Tibial nerve (tissue), 4 donors: ENCODE measurements around the gene GBGT1. TPM values are rescaled to one million over a fixed set of nuclear protein-coding genes. Genes with fewer than 3 reads are reported as not detected.

Experiments
- DNase-seq, 2 donors: peaks; one replicate each; pipeline ENCODE4 v3.0.0-alpha.2; 2019; ENCODE audit warnings: low spot score in 2 of 2
- H3K27ac ChIP-seq, 4 donors: fragments of 200-600 bp; sonication (generic) in 3 of 4; one replicate each; pipeline ENCODE4 v1.5.1; 2017 to 2019; ENCODE audit warnings: mild to moderate bottlenecking in 1 of 4
- H3K27me3 ChIP-seq, 2 donors: fragments of 200-600 bp; sonication (generic) in 1 of 2; one replicate each; pipeline versions ENCODE4 v1.5.1 to v1.6.0; 2017 to 2019
- H3K36me3 ChIP-seq, 3 donors: fragments of 200-600 bp; sonication (generic); one replicate each; pipeline ENCODE4 v1.5.1; 2018 to 2019
- H3K4me1 ChIP-seq, 4 donors: fragments of 200-600 bp; sonication (generic) in 3 of 4; one replicate each; pipeline ENCODE4 v1.5.1; 2017 to 2019
- H3K4me3 ChIP-seq, 4 donors: fragments of 200-600 bp; sonication (generic) in 3 of 4; one replicate each; pipeline ENCODE4 v1.5.1; 2017 to 2019; ENCODE audit warnings: mild to moderate bottlenecking in 1 of 4, moderate library complexity in 1 of 4
- H3K9me3 ChIP-seq, 4 donors: fragments of 200-600 bp; sonication (generic) in 3 of 4; one replicate each; pipeline ENCODE4 v1.5.1; 2017 to 2019
- CTCF ChIP-seq, 5 experiments: fragments of 200-600 bp in 3 of 5; fragments of 450-650 bp in 2 of 5; sonication (generic) in 3 of 5; IDR thresholded peaks; one replicate each; pipeline ENCODE4 v1.5.1; 2016 to 2019; ENCODE audit warnings: antibody characterized with exemption in 5 of 5, mild to moderate bottlenecking in 3 of 5, moderate library complexity in 2 of 5
- EP300 ChIP-seq, 2 donors: sonication (generic); formaldehyde crosslinking; IDR thresholded peaks; one replicate each; pipeline ENCODE4 v1.6.1; 2017; ENCODE audit warnings: antibody characterized with exemption in 2 of 2, mild to moderate bottlenecking in 1 of 2
- POLR2A ChIP-seq, 2 donors: fragments of 450-650 bp; IDR thresholded peaks; one replicate each; pipeline ENCODE4 v1.6.1; 2017; ENCODE audit warnings: antibody characterized with exemption in 2 of 2, mild to moderate bottlenecking in 2 of 2, moderate library complexity in 2 of 2
- WGBS, 2 donors: methylation state at CpG; one replicate each; pipeline ENCODE4 v1.1.5; 2018; 5-methylcytosine and 5-hydroxymethylcytosine counted together
- total RNA-seq, 4 donors: library from RNA; depleted of rRNA; stranded (reverse); fragments of >200 nt; gene quantifications; one replicate each; pipeline ENCODE4 v1.1.0, GENCODE V29; 2016

Gene GBGT1
- total RNA-seq, 4 donors from 2014 or later: 15.3 to 63.3 (median 36.8) TPM

- Histone ChIP-seq H3K4me3 (no peak overlapping the region), H3K27ac (no peak overlapping the region), H3K4me1 (peaks cover 0 to 31% (median 0%) of the 10 kb centered on the region in 4 donors), H3K9me3 (no peaks in the 10 kb centered on the region), H3K36me3 (peaks cover 0 to 15% (median 0%) of the 10 kb centered on the region in 3 donors), H3K27me3 (no peaks in the 10 kb centered on the region)
- WGBS, 2 donors: 83 to 86% methylated on average over 13 of the region's 13 CpGs
- DNase-seq: no peak
- no peak for TF ChIP-seq CTCF (IDR thresholded peaks at IDR 0.05)
- no peak for TF ChIP-seq POLR2A (IDR thresholded peaks at IDR 0.05)
- TF ChIP-seq EP300 (IDR thresholded peaks at IDR 0.05): no peak
These were observed 9.4 kb downstream of the GBGT1 start for GRCh38 chr9:133154097-133154989.

DNA sequence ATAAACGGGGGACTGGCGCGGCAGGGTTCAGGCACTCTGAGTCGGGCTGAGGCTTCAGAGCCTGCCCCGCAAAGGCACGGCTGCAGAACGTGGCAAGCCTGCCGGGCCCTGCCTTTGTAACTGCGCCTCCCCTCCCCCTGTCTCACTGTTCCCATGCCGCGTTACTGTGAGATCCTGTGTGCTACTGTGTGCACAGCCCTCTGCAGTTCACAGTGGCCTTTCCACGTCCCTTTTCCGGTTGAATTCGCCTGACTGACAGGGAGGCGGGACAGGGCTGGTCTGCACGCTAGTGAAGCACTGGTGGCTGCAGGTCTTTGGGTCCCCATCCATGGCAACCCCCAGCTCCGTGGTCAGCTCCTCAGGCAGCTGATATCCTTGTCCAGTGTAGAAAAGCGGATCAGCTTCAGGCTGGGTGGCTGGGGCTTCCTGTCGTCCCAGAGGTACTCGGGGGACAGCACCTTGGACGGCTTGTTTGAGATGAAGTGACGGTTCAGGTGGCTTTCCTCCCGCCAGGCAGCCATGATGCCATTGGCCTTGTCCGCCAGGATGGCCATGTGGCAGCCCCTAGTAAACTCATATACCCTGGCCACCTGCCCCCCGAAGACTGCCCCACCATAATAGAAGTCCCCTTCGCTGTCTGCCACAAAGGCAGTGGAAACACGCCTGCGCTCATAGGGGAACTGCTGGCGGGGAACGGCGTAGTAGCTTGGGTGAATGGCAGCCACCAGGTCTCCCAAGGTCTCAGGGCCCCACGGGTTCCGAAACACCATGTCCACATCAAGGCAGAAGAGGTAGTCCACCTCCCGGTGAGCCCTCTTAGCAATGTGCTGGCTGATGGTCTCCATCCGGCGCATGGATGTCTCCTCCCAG is 10.3 kb downstream of the GBGT1 start:
- Histone ChIP-seq H3K27ac (no peak overlapping the region), H3K36me3 (peaks cover 0 to 13% (median 0%) of the 10 kb centered on the region in 3 donors), H3K4me3 (no peak overlapping the region), H3K27me3 (no peaks in the 10 kb centered on the region), H3K9me3 (no peaks in the 10 kb centered on the region), H3K4me1 (peaks cover 0 to 33% (median under 1%) of the 10 kb centered on the region in 4 donors)
- 60 to 66% methylated on average over 33 to 36 of the region's 36 CpGs for WGBS, 2 donors
- no peak for TF ChIP-seq EP300 (IDR thresholded peaks at IDR 0.05)
- no peak for TF ChIP-seq CTCF (IDR thresholded peaks at IDR 0.05)
- no peak for DNase-seq

GRCh38 chr9:133151601-133152525 is 11.9 kb downstream of the GBGT1 start:
- 67 to 71% methylated on average over 13 to 14 of the region's 14 CpGs for WGBS, 2 donors

DNA sequence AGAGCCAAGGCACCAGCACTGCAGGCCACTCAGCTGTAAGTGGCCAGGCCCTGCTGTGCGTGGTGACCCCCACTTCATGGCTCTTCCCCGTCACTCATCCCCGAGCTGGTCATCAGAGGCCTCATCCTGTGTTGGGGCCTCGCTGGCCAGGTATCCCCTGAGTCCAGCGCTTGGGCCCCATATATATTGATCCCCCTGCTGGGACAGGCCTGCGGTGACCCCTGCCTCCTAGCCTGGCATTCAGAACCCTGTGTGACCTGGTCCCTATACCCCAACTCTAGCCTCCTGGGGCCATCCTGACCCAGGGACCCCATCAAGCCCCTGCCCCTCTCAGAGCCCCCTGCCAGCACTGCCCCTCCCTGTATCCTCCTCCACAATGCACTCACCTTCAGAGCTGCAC is 12.7 kb downstream of the GBGT1 start:
- Histone ChIP-seq H3K36me3 (peaks cover 0 to 6% (median 0%) of the 10 kb centered on the region in 3 donors), H3K4me3 (no peak overlapping the region), H3K27me3 (no peaks in the 10 kb centered on the region), H3K9me3 (no peaks in the 10 kb centered on the region), H3K27ac (peak overlapping the region in 1 of 4 donors; percentile 48), H3K4me1 (peaks cover 0 to 52% (median 14%) of the 10 kb centered on the region in 4 donors)
- TF ChIP-seq EP300 (IDR thresholded peaks at IDR 0.05) (no peak), CTCF (IDR thresholded peaks at IDR 0.05) (no peak), POLR2A (IDR thresholded peaks at IDR 0.05) (no peak)
- 95 to 98% methylated on average over 6 of the region's 6 CpGs for WGBS, 2 donors
- DNase-seq: no peak

More at GRCh38 chr9:133151601-133152525, 11.9 kb downstream of the GBGT1 start:
- no peak for DNase-seq
- Histone ChIP-seq H3K36me3 (peaks cover 0 to 8% (median 0%) of the 10 kb centered on the region in 3 donors), H3K27me3 (no peaks in the 10 kb centered on the region), H3K27ac (peak overlapping the region in 1 of 4 donors; percentile 48), H3K4me1 (peaks cover 0 to 49% (median 14%) of the 10 kb centered on the region in 4 donors), H3K4me3 (no peak overlapping the region), H3K9me3 (no peaks in the 10 kb centered on the region)
- TF ChIP-seq CTCF (IDR thresholded peaks at IDR 0.05): no peak
- no peak for TF ChIP-seq EP300 (IDR thresholded peaks at IDR 0.05)
- TF ChIP-seq POLR2A (IDR thresholded peaks at IDR 0.05): no peak
